ENCODE data around the gene SECISBP2L. TPM values are rescaled to one million over a fixed set of nuclear protein-coding genes. Genes with fewer than 3 reads are reported as not detected.

SECISBP2L gene
- total and polyA plus RNA-seq, 2 donors (not counting 3 experiments of a cell fraction or from before 2014, with no cell fraction given) = 23.1 to 52.3 TPM

DNA sequence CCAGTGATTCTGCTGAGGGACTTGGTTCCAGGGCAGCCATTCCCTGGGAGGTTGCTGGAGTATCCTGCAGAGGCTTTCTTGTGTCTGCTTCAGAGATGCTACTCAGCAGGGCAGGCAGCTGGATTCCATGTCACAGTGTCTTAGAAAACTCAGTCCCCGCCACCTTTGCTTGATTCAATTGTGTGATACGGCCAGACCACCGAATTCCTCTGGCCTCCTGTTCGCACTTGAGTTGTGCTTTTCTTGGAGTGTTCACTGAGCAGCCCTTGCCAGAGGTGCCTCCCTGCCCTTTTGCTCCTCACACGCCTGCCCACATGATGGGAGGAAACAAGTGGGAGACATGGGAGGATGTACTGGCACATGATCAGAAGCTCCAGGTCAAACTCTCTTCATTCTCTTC is 62.9 kb downstream of the SECISBP2L start:
- no TSS peak for BruUV-seq (replicated peaks)
- Histone ChIP-seq H3K4me3 (replicated peaks in 1 of 3; ENCODE audit: insufficient read depth in 1 of 3, low read depth in 1 of 3, low read length in 3 of 3) (no peak overlapping the region), H3K4me2 (ENCODE audit: insufficient read depth, low read length) (no peak overlapping the region), H3K79me2 (ENCODE audit: control insufficient read depth, insufficient read depth, low read length) (no peaks in the 10 kb centered on the region), H4K20me1 (replicated peaks; ENCODE audit: control insufficient read depth, extremely low read depth, insufficient read depth, low read length) (no peaks in the 10 kb centered on the region), H2AFZ (ENCODE audit: low read depth, low read length) (no peak overlapping the region), H3K36me3 (ENCODE audit: control insufficient read depth in 2 of 2, extremely low read depth in 1 of 2, insufficient read depth in 2 of 2, low read length in 2 of 2) (no peaks in the 10 kb centered on the region), H3K27me3 (ENCODE audit: control insufficient read depth in 2 of 2, insufficient read depth in 2 of 2, low read length in 2 of 2) (peaks cover 5 to 9% of the 10 kb centered on the region in 2 experiments), H3K27ac (ENCODE audit: insufficient read depth, low read depth, low read length) (no peak overlapping the region), H3K9me1 (replicated peaks; ENCODE audit: control insufficient read depth, extremely low read depth, insufficient read depth, low read length) (no peaks in the 10 kb centered on the region), H3K9ac (replicated peaks; ENCODE audit: extremely low read depth, insufficient read depth, low read length) (no peak overlapping the region), H3K4me1 (ENCODE audit: control insufficient read depth, extremely low read depth, insufficient read depth, low read length) (no peaks in the 10 kb centered on the region), H3K9me3 (replicated peaks; ENCODE audit: control insufficient read depth, insufficient read depth, low read length) (no peaks in the 10 kb centered on the region)
- TF ChIP-seq MYC (IDR thresholded peaks at IDR 0.05; ENCODE audit: low read depth, low read length) (no peak), GATA2 (IDR thresholded peaks at IDR 0.05; ENCODE audit: insufficient read depth, insufficient read length, low read depth, low read length) (no peak), POLR2AphosphoS5 (IDR thresholded peaks at IDR 0.05; ENCODE audit: insufficient read depth, low read depth, low read length) (no peak), FOS (IDR thresholded peaks at IDR 0.05; ENCODE audit: borderline replicate concordance, insufficient read depth, low read length) (no peak), POLR2A (IDR thresholded peaks at IDR 0.05; ENCODE audit: low read depth, low read length) (no peak), EZH2 (IDR thresholded peaks at IDR 0.05; ENCODE audit: borderline replicate concordance, low read depth, low read length, severe bottlenecking) (no peak), JUN (IDR thresholded peaks at IDR 0.05; ENCODE audit: borderline replicate concordance, insufficient read depth, insufficient read length, low read depth) (no peak)
- TF ChIP-seq, protein P1, sequence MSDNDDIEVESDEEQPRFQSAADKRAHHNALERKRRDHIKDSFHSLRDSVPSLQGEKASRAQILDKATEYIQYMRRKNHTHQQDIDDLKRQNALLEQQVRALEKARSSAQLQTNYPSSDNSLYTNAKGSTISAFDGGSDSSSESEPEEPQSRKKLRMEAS (IDR thresholded peaks at IDR 0.05; ENCODE audit: insufficient read depth, insufficient read length) = no peak
- TF ChIP-seq, protein P2, sequence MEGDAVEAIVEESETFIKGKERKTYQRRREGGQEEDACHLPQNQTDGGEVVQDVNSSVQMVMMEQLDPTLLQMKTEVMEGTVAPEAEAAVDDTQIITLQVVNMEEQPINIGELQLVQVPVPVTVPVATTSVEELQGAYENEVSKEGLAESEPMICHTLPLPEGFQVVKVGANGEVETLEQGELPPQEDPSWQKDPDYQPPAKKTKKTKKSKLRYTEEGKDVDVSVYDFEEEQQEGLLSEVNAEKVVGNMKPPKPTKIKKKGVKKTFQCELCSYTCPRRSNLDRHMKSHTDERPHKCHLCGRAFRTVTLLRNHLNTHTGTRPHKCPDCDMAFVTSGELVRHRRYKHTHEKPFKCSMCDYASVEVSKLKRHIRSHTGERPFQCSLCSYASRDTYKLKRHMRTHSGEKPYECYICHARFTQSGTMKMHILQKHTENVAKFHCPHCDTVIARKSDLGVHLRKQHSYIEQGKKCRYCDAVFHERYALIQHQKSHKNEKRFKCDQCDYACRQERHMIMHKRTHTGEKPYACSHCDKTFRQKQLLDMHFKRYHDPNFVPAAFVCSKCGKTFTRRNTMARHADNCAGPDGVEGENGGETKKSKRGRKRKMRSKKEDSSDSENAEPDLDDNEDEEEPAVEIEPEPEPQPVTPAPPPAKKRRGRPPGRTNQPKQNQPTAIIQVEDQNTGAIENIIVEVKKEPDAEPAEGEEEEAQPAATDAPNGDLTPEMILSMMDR (IDR thresholded peaks at IDR 0.05; ENCODE audit: extremely low read depth in 1 of 2, insufficient read depth in 1 of 2, low read depth in 1 of 2, low read length in 2 of 2) = no peak
- dilution Hi-C loops (cut with MboI; ENCODE audit: extremely low pct_ligation_motif_present, low sequenced_read_pairs) = no loop called here
- POLR2A ChIA-PET = no interaction called here
- DNase-seq (ENCODE audit: low read depth, low spot score) = peak; percentile 9
- intact Hi-C loops (cut with micrococcal nuclease) = no loop called here
- CTCF ChIA-PET = interaction anchor here (1.0 to 2.1 kb wide), 2 partner anchors 11 to 162 kb away, joined by 4 to 7 read pairs; no protein-coding TSS in a partner anchor
- no peak for FAIRE-seq

Data from endothelial cell of umbilical vein (primary cell).